Measurements from ENCODE around the gene GBP1. TPM values are rescaled to one million over a fixed set of nuclear protein-coding genes. Genes with fewer than 3 reads are reported as not detected.

Gene GBP1
- total and polyA plus RNA-seq, 2 of the 8 experiments (the other 6 are each of a cell fraction or from before 2014, with no cell fraction given), result not detected

DNA sequence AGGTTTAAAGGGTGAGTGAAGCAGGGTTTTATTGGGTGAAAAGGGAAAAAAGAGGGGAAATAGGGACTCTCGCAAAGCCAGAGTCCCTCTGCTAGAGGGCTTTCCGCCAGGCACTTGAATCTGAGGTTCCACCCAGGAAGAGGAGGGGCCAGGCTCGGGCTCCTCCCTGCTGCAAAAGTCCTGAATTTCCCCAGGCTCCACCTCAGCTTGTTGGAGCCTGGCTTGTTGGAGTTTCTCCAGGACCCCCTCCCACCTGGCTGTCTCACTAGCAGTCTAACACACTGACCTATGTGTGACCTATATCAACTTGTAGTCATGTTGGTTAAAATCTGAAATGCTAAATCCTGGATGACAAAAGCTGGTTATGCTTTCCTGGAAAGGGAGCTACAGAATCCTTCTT is 35.4 kb upstream of the GBP1 start:
- Histone ChIP-seq H3K27me3 (replicated peaks in 1 of 4; ENCODE audit: control insufficient read depth in 3 of 4, extremely low read depth in 1 of 4, insufficient read depth in 3 of 4, low read length in 3 of 4) (no peaks in the 10 kb centered on the region), H3K4ac (replicated peaks; ENCODE audit: insufficient read length, low read depth, low read length) (no peak overlapping the region), H3K4me2 (ENCODE audit: insufficient read depth in 1 of 2, low read depth in 2 of 2, low read length in 2 of 2) (no peak overlapping the region), H2BK15ac (ENCODE audit: low read length) (no peak overlapping the region), H3K27ac (ENCODE audit: low read depth, low read length) (no peak overlapping the region), H3K9ac (replicated peaks in 1 of 4; ENCODE audit: extremely low read depth in 1 of 4, low read depth in 3 of 4, low read length in 3 of 4) (no peak overlapping the region), H3K9me3 (ENCODE audit: insufficient read depth in 2 of 2, low read depth in 1 of 2, low read length in 1 of 2) (peaks cover 0 to 4% of the 10 kb centered on the region in 2 experiments; a peak in 1 of 4 replicates), H3K23ac (ENCODE audit: insufficient read length) (no peak overlapping the region), H3K4me3 (ENCODE audit: extremely low read depth in 1 of 4, insufficient read depth in 2 of 4, low read depth in 3 of 4, low read length in 4 of 4) (no peak overlapping the region), H2AK5ac (ENCODE audit: low read depth, low read length) (no peak overlapping the region), H4K5ac (ENCODE audit: insufficient read length, low read depth, low read length) (no peak overlapping the region), H3K18ac (ENCODE audit: extremely low read depth, low read length) (no peak overlapping the region), H2BK20ac (ENCODE audit: low read length) (no peak overlapping the region), H2BK120ac (replicated peaks; ENCODE audit: low read depth, low read length) (no peak overlapping the region), H3K36me3 (ENCODE audit: control insufficient read depth in 2 of 4, insufficient read depth in 4 of 4, low read length in 3 of 4) (no peaks in the 10 kb centered on the region; a peak in 1 of 8 replicates), H4K20me1 (replicated peaks in 1 of 2; ENCODE audit: control insufficient read depth in 1 of 2, insufficient read depth in 2 of 2, low read length in 2 of 2) (no peaks in the 10 kb centered on the region), H3K56ac (replicated peaks; ENCODE audit: insufficient read length, low read depth, low read length) (no peak overlapping the region), H3K23me2 (ENCODE audit: low read depth, low read length) (no peaks in the 10 kb centered on the region), H2BK12ac (ENCODE audit: low read depth, low read length) (no peak overlapping the region), H2BK5ac (ENCODE audit: low read depth, low read length) (no peak overlapping the region), H4K8ac (ENCODE audit: extremely low read depth, insufficient read depth, low read length) (no peak overlapping the region), H3K79me1 (ENCODE audit: low read depth, low read length) (no peaks in the 10 kb centered on the region), H2AFZ (ENCODE audit: low read length) (no peak overlapping the region), H3K14ac (ENCODE audit: insufficient read length) (no peak overlapping the region), H4K91ac (replicated peaks; ENCODE audit: insufficient read length, low read length) (no peak overlapping the region), H3K79me2 (ENCODE audit: control insufficient read depth in 1 of 2, insufficient read depth in 2 of 2, low read length in 2 of 2) (no peaks in the 10 kb centered on the region), H3K4me1 (replicated peaks in 1 of 4; ENCODE audit: control insufficient read depth in 3 of 4, insufficient read depth in 4 of 4, low read length in 3 of 4) (peaks cover 0 to 2% (median 0%) of the 10 kb centered on the region in 4 experiments; a peak in 1 of 7 replicates)
- CTCF ChIA-PET (ENCODE audit: partially characterized antibody), result interaction anchor here (0.6 to 1.4 kb wide), 3 partner anchors 17 to 154 kb away, joined by 3 to 4 read pairs (median 3); no protein-coding TSS in a partner anchor
- DNase-seq (ENCODE audit: low read depth in 1 of 2, low spot score in 2 of 2), result no peak
- no peak for FAIRE-seq
- 91% methylated on average over 3 of the region's 3 CpGs; no CpG with 5 or more reads in 1 of the 2 experiments for WGBS, 2 experiments (ENCODE audit: extremely low coverage in 1 of 2, insufficient coverage in 1 of 2, insufficient read length in 1 of 2, insufficient replicate concordance in 2 of 2, low coverage in 1 of 2, low lambda C conversion rate in 2 of 2, missing lambda C conversion rate in 1 of 2)
- POLR2A ChIA-PET (ENCODE audit: partially characterized antibody), result no interaction called here
- TF ChIP-seq SRF (IDR thresholded peaks at IDR 0.05; ENCODE audit: low read depth, low read length), result no peak
- TF ChIP-seq BCL11A (IDR thresholded peaks at IDR 0.05; ENCODE audit: low read depth in 2 of 2, low read length in 2 of 2), result no peak
- no peak for TF ChIP-seq TAF7 (optimal IDR thresholded peaks at IDR 0.05; ENCODE audit: borderline replicate concordance, low read depth, low read length)
- TF ChIP-seq, protein P1, sequence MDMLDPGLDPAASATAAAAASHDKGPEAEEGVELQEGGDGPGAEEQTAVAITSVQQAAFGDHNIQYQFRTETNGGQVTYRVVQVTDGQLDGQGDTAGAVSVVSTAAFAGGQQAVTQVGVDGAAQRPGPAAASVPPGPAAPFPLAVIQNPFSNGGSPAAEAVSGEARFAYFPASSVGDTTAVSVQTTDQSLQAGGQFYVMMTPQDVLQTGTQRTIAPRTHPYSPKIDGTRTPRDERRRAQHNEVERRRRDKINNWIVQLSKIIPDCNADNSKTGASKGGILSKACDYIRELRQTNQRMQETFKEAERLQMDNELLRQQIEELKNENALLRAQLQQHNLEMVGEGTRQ (IDR thresholded peaks at IDR 0.05; ENCODE audit: low read length), result no peak
- TF ChIP-seq SUZ12 (IDR thresholded peaks at IDR 0.05; ENCODE audit: low read length), result no peak
- TF ChIP-seq CBX5 (IDR thresholded peaks at IDR 0.05; ENCODE audit: low read depth, low read length), result no peak
- TF ChIP-seq HDAC2 (IDR thresholded peaks at IDR 0.05; ENCODE audit: borderline replicate concordance in 1 of 2, low read depth in 2 of 2, low read length in 2 of 2), result no peak
- TF ChIP-seq, protein P2, sequence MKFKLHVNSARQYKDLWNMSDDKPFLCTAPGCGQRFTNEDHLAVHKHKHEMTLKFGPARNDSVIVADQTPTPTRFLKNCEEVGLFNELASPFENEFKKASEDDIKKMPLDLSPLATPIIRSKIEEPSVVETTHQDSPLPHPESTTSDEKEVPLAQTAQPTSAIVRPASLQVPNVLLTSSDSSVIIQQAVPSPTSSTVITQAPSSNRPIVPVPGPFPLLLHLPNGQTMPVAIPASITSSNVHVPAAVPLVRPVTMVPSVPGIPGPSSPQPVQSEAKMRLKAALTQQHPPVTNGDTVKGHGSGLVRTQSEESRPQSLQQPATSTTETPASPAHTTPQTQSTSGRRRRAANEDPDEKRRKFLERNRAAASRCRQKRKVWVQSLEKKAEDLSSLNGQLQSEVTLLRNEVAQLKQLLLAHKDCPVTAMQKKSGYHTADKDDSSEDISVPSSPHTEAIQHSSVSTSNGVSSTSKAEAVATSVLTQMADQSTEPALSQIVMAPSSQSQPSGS (IDR thresholded peaks at IDR 0.05; ENCODE audit: low read length), result no peak
- TF ChIP-seq CHD1 (IDR thresholded peaks at IDR 0.05; ENCODE audit: low read depth, low read length), result no peak
- TF ChIP-seq SIX5 (IDR thresholded peaks at IDR 0.05; ENCODE audit: low read depth, low read length), result no peak
- no peak for TF ChIP-seq TAF1 (IDR thresholded peaks at IDR 0.05; ENCODE audit: low read depth, low read length)
